WTC11 (cell line): ENCODE results near the gene EXD3. TPM values are rescaled to one million over a fixed set of nuclear protein-coding genes. Genes with fewer than 3 reads are reported as not detected.

Source experiments
- CREM ChIP-seq: sonication (generic); formaldehyde crosslinking; IDR thresholded peaks from 2 replicates; pipeline ENCODE4 v1.8.1; 2022; ENCODE audit warnings: mild to moderate bottlenecking, missing genetic modification reagents, moderate library complexity
- EMX1 ChIP-seq: fragments of 250-450 bp; sonication (Bioruptor Pico); IDR thresholded peaks from 2 replicates; pipeline ENCODE4 v1.8.0; 2021; ENCODE audit warnings: mild to moderate bottlenecking
- ETV6 ChIP-seq: sonication (generic); formaldehyde crosslinking; IDR thresholded peaks from 2 replicates; pipeline ENCODE4 v1.8.1; 2022; ENCODE audit warnings: mild to moderate bottlenecking, missing genetic modification reagents
- FOXK1 ChIP-seq: sonication (generic); formaldehyde crosslinking; IDR thresholded peaks from 2 replicates; pipeline ENCODE4 v1.8.0; 2022; ENCODE audit warnings: mild to moderate bottlenecking, moderate library complexity, missing genetic modification reagents
- FOXP1 ChIP-seq: sonication (generic); formaldehyde crosslinking; IDR thresholded peaks from 2 replicates; pipeline ENCODE4 v1.8.0; 2022; ENCODE audit warnings: missing genetic modification reagents, mild to moderate bottlenecking, moderate library complexity, borderline replicate concordance
- GTF2I ChIP-seq: fragments of 250-450 bp; sonication (Bioruptor Pico); conservative IDR thresholded peaks from 2 replicates; pipeline ENCODE4 v1.4.0; 2021; ENCODE audit warnings: mild to moderate bottlenecking
- IRF2 ChIP-seq: sonication (generic); formaldehyde crosslinking; IDR thresholded peaks from 2 replicates; pipeline ENCODE4 v1.8.0; 2022; ENCODE audit warnings: low read depth, missing genetic modification reagents, borderline replicate concordance
- KAT7 ChIP-seq: sonication (generic); formaldehyde crosslinking; IDR thresholded peaks from 2 replicates; pipeline ENCODE4 v1.8.1; 2023; ENCODE audit warnings: missing genetic modification reagents, mild to moderate bottlenecking, borderline replicate concordance
- MYBL2 ChIP-seq: sonication (generic); formaldehyde crosslinking; IDR thresholded peaks from 2 replicates; pipeline ENCODE4 v1.8.1; 2023; ENCODE audit warnings: mild to moderate bottlenecking, moderate library complexity, missing genetic modification reagents
- NR1H2 ChIP-seq: sonication (generic); formaldehyde crosslinking; IDR thresholded peaks from 2 replicates; pipeline ENCODE4 v1.9.0; 2021; ENCODE audit warnings: mild to moderate bottlenecking, moderate library complexity, missing genetic modification reagents
- NR2C2 ChIP-seq: sonication (generic); formaldehyde crosslinking; IDR thresholded peaks from 2 replicates; pipeline ENCODE4 v1.8.0; 2022; ENCODE audit warnings: mild to moderate bottlenecking, missing genetic modification reagents
- SOX15 ChIP-seq: fragments of 250-450 bp; sonication (Bioruptor Pico); IDR thresholded peaks from 2 replicates; pipeline ENCODE4 v1.9.0; 2021; ENCODE audit warnings: mild to moderate bottlenecking
- SP1 ChIP-seq: sonication (generic); formaldehyde crosslinking; conservative IDR thresholded peaks from 2 replicates; pipeline ENCODE4 v1.8.1; 2022; ENCODE audit warnings: missing genetic modification reagents
- TCF7 ChIP-seq: sonication (generic); formaldehyde crosslinking; IDR thresholded peaks from 2 replicates; pipeline ENCODE4 v1.8.0; 2022; ENCODE audit warnings: mild to moderate bottlenecking, low read depth, missing genetic modification reagents, moderate library complexity
- TEAD1 ChIP-seq: sonication (generic); formaldehyde crosslinking; IDR thresholded peaks from 2 replicates; pipeline ENCODE4 v1.8.0; 2022; ENCODE audit warnings: mild to moderate bottlenecking, missing genetic modification reagents
- TEAD4 ChIP-seq: sonication (generic); formaldehyde crosslinking; IDR thresholded peaks from 2 replicates; pipeline ENCODE4 v1.8.0; 2022; ENCODE audit warnings: mild to moderate bottlenecking, missing genetic modification reagents
- ZBTB43 ChIP-seq: sonication (generic); formaldehyde crosslinking; IDR thresholded peaks from 2 replicates; pipeline ENCODE4 v1.8.1; 2023; ENCODE audit warnings: mild to moderate bottlenecking, missing genetic modification reagents
- ZNF219 ChIP-seq: sonication (generic); formaldehyde crosslinking; IDR thresholded peaks from 2 replicates; pipeline ENCODE4 v1.8.0; 2023; ENCODE audit warnings: missing genetic modification reagents, mild to moderate bottlenecking, borderline replicate concordance
- ZNF281 ChIP-seq: sonication (generic); formaldehyde crosslinking; IDR thresholded peaks from 2 replicates; pipeline ENCODE4 v1.8.0; 2023; ENCODE audit warnings: mild to moderate bottlenecking, missing genetic modification reagents
- ZNF512 ChIP-seq: sonication (generic); formaldehyde crosslinking; IDR thresholded peaks from 2 replicates; pipeline ENCODE4 v1.8.1; 2022; ENCODE audit warnings: missing genetic modification reagents, borderline replicate concordance
- total RNA-seq: library from RNA; stranded (reverse); gene quantifications from 3 replicates; pipeline ENCODE4 v1.2.3, GENCODE V29; 2021
- TF ChIP-seq, protein P1 (sequence below): sonication (generic); formaldehyde crosslinking; IDR thresholded peaks from 2 replicates; pipeline ENCODE4 v1.8.1; 2022; ENCODE audit warnings: low read depth, mild to moderate bottlenecking, moderate library complexity, missing genetic modification reagents, borderline replicate concordance

Gene EXD3
- total RNA-seq, 1 experiment from 2014 or later, result 21.2 TPM

DNA sequence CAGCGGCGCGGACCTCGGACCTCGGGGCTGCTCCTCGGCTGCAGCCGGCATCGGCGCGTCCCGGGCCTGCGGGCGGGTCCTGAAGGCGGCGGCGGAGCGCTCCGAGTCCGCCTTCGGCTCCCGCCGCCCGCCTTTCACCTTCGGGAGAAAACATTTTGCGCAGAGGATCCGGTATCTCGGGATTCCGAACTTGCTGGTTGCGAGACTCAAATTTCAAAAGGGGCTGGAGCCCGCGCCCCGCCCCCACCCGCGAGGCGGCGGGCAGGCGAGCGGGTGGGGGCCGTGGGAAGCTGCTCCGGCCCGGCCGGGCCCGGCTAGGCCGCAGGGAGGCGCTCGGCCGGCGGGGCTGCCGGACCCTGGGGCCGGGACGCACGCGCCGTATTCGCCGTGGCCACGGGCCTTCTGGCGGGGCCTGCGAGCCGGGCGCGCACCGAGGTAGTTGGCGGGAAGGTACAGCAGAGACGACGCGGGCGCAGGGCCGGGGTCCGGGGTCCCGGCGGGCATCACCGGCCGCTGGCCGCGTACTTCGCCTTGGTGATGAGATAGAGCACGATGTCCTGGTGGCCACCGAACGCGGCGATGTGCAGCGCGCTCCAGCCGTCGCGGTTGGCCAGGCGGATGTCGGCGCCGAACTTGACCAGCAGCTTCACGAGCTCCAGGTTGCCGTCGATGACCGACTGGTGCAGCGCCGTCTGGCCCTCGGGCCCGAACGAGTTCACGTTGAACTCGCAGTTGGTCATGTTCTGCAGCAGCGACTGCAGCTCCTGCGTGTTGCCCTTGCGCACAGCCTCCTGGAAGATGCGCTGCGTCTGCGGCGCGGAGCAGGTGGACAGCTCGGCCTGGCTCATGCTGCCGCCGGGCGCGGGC lies 121.6 kb downstream of the EXD3 start (continued):
- TF ChIP-seq MYBL2 (CRISPR knock-in tag) (0 out of 2 replicates have a peak, but pooled peaks have one; percentile 64), TEAD4 (CRISPR knock-in tag) (no peak), CREM (CRISPR knock-in tag) (no peak), TEAD1 (CRISPR knock-in tag) (peak; percentile 27; the same call in 1 of the 2 replicates), IRF2 (CRISPR knock-in tag) (peak; percentile 43; the same call in 1 of the 2 replicates), NR2C2 (CRISPR knock-in tag) (no peak), GTF2I (CRISPR knock-in tag) (no peak), ZNF512 (no peak), NR1H2 (no peak), SP1 (peak; percentile 50; the same call in 1 of the 2 replicates), ZNF219 (no peak), SOX15 (CRISPR knock-in tag) (no peak), FOXP1 (CRISPR knock-in tag) (peak; percentile 63; the same call in 1 of the 2 replicates), TCF7 (CRISPR knock-in tag) (0 out of 2 replicates have a peak, but pooled peaks have one; percentile 29), ETV6 (CRISPR knock-in tag) (peak; percentile 70; the same call in 1 of the 2 replicates), ZBTB43 (CRISPR knock-in tag) (0 out of 2 replicates have a peak, but pooled peaks have one; percentile 77), KAT7 (CRISPR knock-in tag) (no peak), FOXK1 (peak; percentile 42; the same call in 1 of the 2 replicates), EMX1 (CRISPR knock-in tag) (no peak), ZNF281 (CRISPR knock-in tag) (no peak)
- TF ChIP-seq, protein P1, sequence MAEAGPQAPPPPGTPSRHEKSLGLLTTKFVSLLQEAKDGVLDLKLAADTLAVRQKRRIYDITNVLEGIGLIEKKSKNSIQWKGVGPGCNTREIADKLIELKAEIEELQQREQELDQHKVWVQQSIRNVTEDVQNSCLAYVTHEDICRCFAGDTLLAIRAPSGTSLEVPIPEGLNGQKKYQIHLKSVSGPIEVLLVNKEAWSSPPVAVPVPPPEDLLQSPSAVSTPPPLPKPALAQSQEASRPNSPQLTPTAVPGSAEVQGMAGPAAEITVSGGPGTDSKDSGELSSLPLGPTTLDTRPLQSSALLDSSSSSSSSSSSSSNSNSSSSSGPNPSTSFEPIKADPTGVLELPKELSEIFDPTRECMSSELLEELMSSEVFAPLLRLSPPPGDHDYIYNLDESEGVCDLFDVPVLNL (CRISPR knock-in tag), result peak; percentile 77
